IMR-90 (cell line): ENCODE data around the gene SHOX. TPM values are rescaled to one million over a fixed set of nuclear protein-coding genes. Genes with fewer than 3 reads are reported as not detected.

Experiments used
- ATAC-seq: fragments of 200-7000 bp; cut with Tn5 transposase; 2 replicates; pipeline ENCODE4 v1.9.1; 2020; ENCODE audit warnings: low read depth, mild to moderate bottlenecking, moderate library complexity
- BruUV-seq: library from RNA; stranded (reverse); fragments of 400-500 nt; replicated peaks from 2 replicates; lab custom pipeline; 2021; lab: Mats Ljungman, UMichigan
- CTCF ChIA-PET: fragments of 300-600 bp; formaldehyde crosslinking; extraction: SDS; loops from one replicate; lab custom pipeline; 2021; ENCODE audit warnings: antibody characterized with exemption; lab: Yijun Ruan, JAX
- POLR2A ChIA-PET: fragments of 300-600 bp; sonication (Branson Sonifier 250); formaldehyde crosslinking; loops from one replicate; lab custom pipeline; 2022; ENCODE audit warnings: antibody characterized with exemption; ENCODE audit not compliant: unreplicated experiment; lab: Charles Lee
- DNase-seq: peaks from one replicate; pipeline ENCODE4 v3.0.0; 2013
- H2AFZ ChIP-seq: replicated peaks from 2 replicates; pipeline ENCODE3; 2013; ENCODE audit warnings: low read length, mild to moderate bottlenecking; ENCODE audit not compliant: poor library complexity
- H2AK5ac ChIP-seq: 2 replicates; pipeline ENCODE4 v1.6.1; 2013; ENCODE audit warnings: low read depth, low read length, inconsistent platforms
- H2AK9ac ChIP-seq: replicated peaks from 2 replicates; pipeline ENCODE3; 2013; ENCODE audit warnings: mild to moderate bottlenecking, low read depth, low read length, moderate library complexity; ENCODE audit not compliant: poor library complexity
- H2BK120ac ChIP-seq: 2 replicates; pipeline ENCODE4 v1.6.1; 2013; ENCODE audit warnings: low read depth, low read length, inconsistent platforms
- H2BK15ac ChIP-seq: 3 replicates; pipeline ENCODE4 v1.6.1; 2013; ENCODE audit warnings: low read depth, low read length, inconsistent platforms
- H2BK20ac ChIP-seq: 2 replicates; pipeline ENCODE4 v1.6.1; 2013; ENCODE audit warnings: low read depth, mild to moderate bottlenecking, inconsistent platforms, low read length, moderate library complexity
- H2BK5ac ChIP-seq: 2 replicates; pipeline ENCODE4 v1.6.1; 2013; ENCODE audit warnings: mild to moderate bottlenecking, low read depth, low read length, inconsistent platforms; ENCODE audit not compliant: poor library complexity, severe bottlenecking
- H3K14ac ChIP-seq: replicated peaks from 2 replicates; pipeline ENCODE4 v1.6.1; 2013; ENCODE audit warnings: low read depth, low read length, inconsistent platforms
- H3K18ac ChIP-seq: 2 replicates; pipeline ENCODE4 v1.6.1; 2013; ENCODE audit warnings: low read depth, low read length, control low read depth
- H3K23ac ChIP-seq: 2 replicates; pipeline ENCODE4 v1.6.1; 2013; ENCODE audit warnings: low read depth, low read length, inconsistent platforms
- H3K27ac ChIP-seq: 2 replicates; pipeline ENCODE4 v1.5.1; 2013; ENCODE audit warnings: mild to moderate bottlenecking, control low read depth, low read length; ENCODE audit not compliant: insufficient read depth
- H3K27me3 ChIP-seq: 2 replicates; pipeline ENCODE4 v1.6.1; 2013; ENCODE audit warnings: low read length; ENCODE audit not compliant: control insufficient read depth, insufficient read depth
- H3K36me3 ChIP-seq: 2 replicates; pipeline ENCODE4 v1.6.1; 2013; ENCODE audit warnings: low read length, mixed read lengths; ENCODE audit not compliant: control insufficient read depth, insufficient read depth
- H3K4ac ChIP-seq: 2 replicates; pipeline ENCODE4 v1.6.1; 2013; ENCODE audit warnings: low read depth, low read length, inconsistent platforms
- H3K4me1 ChIP-seq: 2 replicates; pipeline ENCODE4 v1.6.1; 2013; ENCODE audit warnings: low read length, mixed read lengths; ENCODE audit not compliant: control insufficient read depth, insufficient read depth
- H3K4me2 ChIP-seq: 2 replicates; pipeline ENCODE4 v1.6.1; 2013; ENCODE audit warnings: low read depth, mild to moderate bottlenecking, control low read depth, low read length, moderate library complexity
- H3K4me3 ChIP-seq: 2 replicates; pipeline ENCODE4 v1.5.1; 2013; ENCODE audit warnings: low read depth, mild to moderate bottlenecking, control low read depth, low read length, moderate library complexity; ENCODE audit not compliant: insufficient read depth
- H3K56ac ChIP-seq: 2 replicates; pipeline ENCODE4 v1.6.1; 2013; ENCODE audit warnings: low read length, inconsistent platforms; ENCODE audit not compliant: insufficient read depth; ENCODE audit errors: extremely low read depth
- H3K79me1 ChIP-seq, 2 experiments: 2 replicates each; pipeline ENCODE4 v1.6.1; 2013; ENCODE audit warnings: low read length in 2 of 2, inconsistent platforms in 1 of 2, low read depth in 1 of 2
- H3K9ac ChIP-seq: 2 replicates; pipeline ENCODE4 v1.6.1; 2013; ENCODE audit warnings: low read depth, low read length, control low read depth
- H3K9me1 ChIP-seq: 2 replicates; pipeline ENCODE4 v1.6.1; 2013; ENCODE audit warnings: low read length, inconsistent platforms; ENCODE audit not compliant: insufficient read depth
- H3K9me3 ChIP-seq: 2 replicates; pipeline ENCODE4 v1.6.1; 2013; ENCODE audit warnings: low read length; ENCODE audit not compliant: control insufficient read depth, insufficient read depth
- H4K20me1 ChIP-seq: 2 replicates; pipeline ENCODE4 v1.6.1; 2013; ENCODE audit warnings: low read length, inconsistent platforms; ENCODE audit not compliant: insufficient read depth
- H4K5ac ChIP-seq: 2 replicates; pipeline ENCODE4 v1.6.1; 2013; ENCODE audit warnings: mild to moderate bottlenecking, low read depth, low read length, control low read depth
- H4K8ac ChIP-seq, 2 experiments: 2 replicates each; pipeline ENCODE4 v1.6.1; 2013; ENCODE audit warnings: low read depth in 2 of 2, low read length in 2 of 2, control low read depth in 1 of 2, inconsistent platforms in 1 of 2
- H4K91ac ChIP-seq: 2 replicates; pipeline ENCODE4 v1.6.1; 2013; ENCODE audit warnings: low read depth, low read length, inconsistent platforms; ENCODE audit not compliant: insufficient read depth
- BHLHE40 ChIP-seq: fragments of 150-350 bp; IDR thresholded peaks from 2 replicates; pipeline ENCODE4 v1.6.1; 2016; ENCODE audit warnings: mild to moderate bottlenecking, low read depth, low read length
- CEBPB ChIP-seq: IDR thresholded peaks from 2 replicates; pipeline ENCODE4 v1.6.1; 2012; ENCODE audit warnings: low read depth, low read length, improper control_type of control experiment
- CHD1 ChIP-seq: IDR thresholded peaks from 2 replicates; pipeline ENCODE4 v1.6.1; 2012; ENCODE audit warnings: low read depth, low read length, improper control_type of control experiment
- MAFK ChIP-seq: IDR thresholded peaks from 2 replicates; pipeline ENCODE4 v1.6.1; 2012; ENCODE audit warnings: low read depth, low read length, improper control_type of control experiment
- MAZ ChIP-seq: IDR thresholded peaks from 2 replicates; pipeline ENCODE4 v1.6.1; 2012; ENCODE audit warnings: low read depth, mild to moderate bottlenecking, low read length, improper control_type of control experiment, moderate library complexity, borderline replicate concordance
- MXI1 ChIP-seq: IDR thresholded peaks from 2 replicates; pipeline ENCODE4 v1.6.1; 2012; ENCODE audit warnings: low read depth, mild to moderate bottlenecking, low read length, moderate library complexity, borderline replicate concordance
- NFE2L2 ChIP-seq: fragments of 150-350 bp; IDR thresholded peaks from 2 replicates; pipeline ENCODE4 v1.6.1; 2016; ENCODE audit warnings: low read depth, mild to moderate bottlenecking, low read length
- POLR2A ChIP-seq: IDR thresholded peaks from 2 replicates; pipeline ENCODE4 v1.6.1; 2012; ENCODE audit warnings: mild to moderate bottlenecking, low read depth, low read length
- RAD21 ChIP-seq: IDR thresholded peaks from 2 replicates; pipeline ENCODE4 v1.6.1; 2012; ENCODE audit warnings: low read length, improper control_type of control experiment
- RCOR1 ChIP-seq: IDR thresholded peaks from 2 replicates; pipeline ENCODE4 v1.6.1; 2012; ENCODE audit warnings: mild to moderate bottlenecking, low read length, improper control_type of control experiment; ENCODE audit not compliant: insufficient replicate concordance
- RFX5 ChIP-seq: IDR thresholded peaks from 2 replicates; pipeline ENCODE4 v1.8.0; 2012; ENCODE audit warnings: low read depth, mild to moderate bottlenecking, low read length, moderate library complexity
- SMC3 ChIP-seq: fragments of 150-350 bp; IDR thresholded peaks from 2 replicates; pipeline ENCODE4 v1.6.1; 2016; ENCODE audit warnings: low read depth, mild to moderate bottlenecking, antibody characterized with exemption, low read length, moderate library complexity
- USF2 ChIP-seq: fragments of 150-350 bp; IDR thresholded peaks from 2 replicates; pipeline ENCODE4 v1.6.1; 2017; ENCODE audit warnings: mild to moderate bottlenecking, antibody characterized with exemption, low read length, low read depth
- WGBS, 2 experiments: methylation state at CpG; one replicate each; pipeline versions ENCODE4 v1.1.5 to v1.1.7; 2013; ENCODE audit warnings: missing lambda C conversion rate in 2 of 2; ENCODE audit not compliant: insufficient read length in 1 of 2; ENCODE audit errors: extremely low coverage in 2 of 2; 5-methylcytosine and 5-hydroxymethylcytosine counted together
- dilution Hi-C: fragments of 300-500 bp; cut with HindIII; formaldehyde crosslinking; loops from one replicate; pipeline ENCODE4 v1.14.3; 2018; ENCODE audit warnings: low sequenced_read_pairs; ENCODE audit not compliant: unreplicated experiment
- in situ Hi-C: fragments of 300-500 bp; cut with MboI; formaldehyde crosslinking; loops from 3 replicates; pipeline ENCODE4 v1.14.3; 2019; ENCODE audit warnings: low sequenced_read_pairs, inconsistent platforms, mixed read lengths
- intact Hi-C: fragments of 100-400 bp; cut with micrococcal nuclease; formaldehyde crosslinking; loops from 2 replicates; pipeline ENCODE4 v1.10.0; 2022
- polyA plus RNA-seq, 3 experiments: library from polyadenylated mRNA; depleted of rRNA; stranded (reverse); fragments of >200 nt; gene quantifications; 2 replicates each; pipeline ENCODE4 v1.2.3, GENCODE V29; 2012; ENCODE audit warnings: low replicate concordance in 1 of 3
- total RNA-seq: library from RNA; depleted of rRNA; stranded (reverse); fragments of >200 nt; gene quantifications from 2 replicates; pipeline ENCODE4 v1.2.3, GENCODE V29; 2012
- TF ChIP-seq, protein P1 (sequence below): fragments of 150-350 bp; IDR thresholded peaks from 2 replicates; pipeline ENCODE4 v1.6.1; 2016; ENCODE audit warnings: low read depth, mild to moderate bottlenecking, low read length, moderate library complexity, borderline replicate concordance
- TF ChIP-seq, protein P2 (sequence below): conservative IDR thresholded peaks from 2 replicates; pipeline ENCODE4 v1.5.1; 2012; ENCODE audit warnings: mild to moderate bottlenecking, low read depth, low read length, improper control_type of control experiment

Gene SHOX
- total and polyA plus RNA-seq, 2 of the 4 experiments (the other 2 are of a cell fraction): not detected

GRCh38 chrX:581720-582298 is 48.8 kb upstream of the SHOX start:
- Histone ChIP-seq H4K91ac (no peak overlapping the region), H3K4me1 (no peaks in the 10 kb centered on the region), H3K4me2 (no peak overlapping the region), H3K27ac (no peak overlapping the region), H2AK9ac (no peak overlapping the region), H2BK120ac (no peak overlapping the region), H3K9me3 (peaks cover 6% of the 10 kb centered on the region; the same call in 1 of the 2 replicates), H3K9ac (no peak overlapping the region), H2BK15ac (no peak overlapping the region), H3K23ac (no peak overlapping the region), H2BK5ac (no peak overlapping the region), H2BK20ac (no peak overlapping the region), H3K79me1 (no peaks in the 10 kb centered on the region), H2AFZ (no peak overlapping the region), H3K27me3 (no peaks in the 10 kb centered on the region), H3K36me3 (no peaks in the 10 kb centered on the region), H3K4me3 (no peak overlapping the region), H2AK5ac (no peak overlapping the region), H4K5ac (no peak overlapping the region), H4K20me1 (no peaks in the 10 kb centered on the region), H3K9me1 (no peaks in the 10 kb centered on the region), H4K8ac (no peak overlapping the region), H3K18ac (no peak overlapping the region), H3K14ac (no peak overlapping the region), H3K4ac (no peak overlapping the region), H3K56ac (no peak overlapping the region)
- dilution Hi-C loops (no loop called here), in situ Hi-C loops (no loop called here), intact Hi-C loops (no loop called here)
- ATAC-seq (no peak), DNase-seq (no peak)
- TF ChIP-seq SMC3 (no peak), USF2 (no peak), NFE2L2 (no peak), MAFK (no peak), RFX5 (no peak), CEBPB (no peak), BHLHE40 (no peak), MXI1 (no peak), MAZ (no peak), RAD21 (no peak), POLR2A (no peak), CHD1 (no peak), RCOR1 (no peak)
- TF ChIP-seq, protein P1, sequence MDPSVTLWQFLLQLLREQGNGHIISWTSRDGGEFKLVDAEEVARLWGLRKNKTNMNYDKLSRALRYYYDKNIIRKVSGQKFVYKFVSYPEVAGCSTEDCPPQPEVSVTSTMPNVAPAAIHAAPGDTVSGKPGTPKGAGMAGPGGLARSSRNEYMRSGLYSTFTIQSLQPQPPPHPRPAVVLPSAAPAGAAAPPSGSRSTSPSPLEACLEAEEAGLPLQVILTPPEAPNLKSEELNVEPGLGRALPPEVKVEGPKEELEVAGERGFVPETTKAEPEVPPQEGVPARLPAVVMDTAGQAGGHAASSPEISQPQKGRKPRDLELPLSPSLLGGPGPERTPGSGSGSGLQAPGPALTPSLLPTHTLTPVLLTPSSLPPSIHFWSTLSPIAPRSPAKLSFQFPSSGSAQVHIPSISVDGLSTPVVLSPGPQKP: no peak
- TF ChIP-seq, protein P2, sequence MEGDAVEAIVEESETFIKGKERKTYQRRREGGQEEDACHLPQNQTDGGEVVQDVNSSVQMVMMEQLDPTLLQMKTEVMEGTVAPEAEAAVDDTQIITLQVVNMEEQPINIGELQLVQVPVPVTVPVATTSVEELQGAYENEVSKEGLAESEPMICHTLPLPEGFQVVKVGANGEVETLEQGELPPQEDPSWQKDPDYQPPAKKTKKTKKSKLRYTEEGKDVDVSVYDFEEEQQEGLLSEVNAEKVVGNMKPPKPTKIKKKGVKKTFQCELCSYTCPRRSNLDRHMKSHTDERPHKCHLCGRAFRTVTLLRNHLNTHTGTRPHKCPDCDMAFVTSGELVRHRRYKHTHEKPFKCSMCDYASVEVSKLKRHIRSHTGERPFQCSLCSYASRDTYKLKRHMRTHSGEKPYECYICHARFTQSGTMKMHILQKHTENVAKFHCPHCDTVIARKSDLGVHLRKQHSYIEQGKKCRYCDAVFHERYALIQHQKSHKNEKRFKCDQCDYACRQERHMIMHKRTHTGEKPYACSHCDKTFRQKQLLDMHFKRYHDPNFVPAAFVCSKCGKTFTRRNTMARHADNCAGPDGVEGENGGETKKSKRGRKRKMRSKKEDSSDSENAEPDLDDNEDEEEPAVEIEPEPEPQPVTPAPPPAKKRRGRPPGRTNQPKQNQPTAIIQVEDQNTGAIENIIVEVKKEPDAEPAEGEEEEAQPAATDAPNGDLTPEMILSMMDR: no peak
- no CpG with 5 or more reads among the region's 7 CpGs for WGBS, 2 experiments
- ChIA-PET POLR2A (no interaction called here), CTCF (no interaction called here)
- no TSS peak for BruUV-seq
